ENCODE results near the gene DNAH9.
"Not testable (repeated sequence)": the region's sequence is repeated elsewhere in the genome, so short reads cannot be mapped to it uniquely, and the experiment has no call there.

DNAH9 gene

GRCh38 chr17:11943759-11944347 lies 345.6 kb downstream of the DNAH9 start:
- H3K36me3 Mint-ChIP-seq (ENCODE audit: low read depth), result no peaks in the 10 kb centered on the region
- H3K27me3 Mint-ChIP-seq, result no peaks in the 10 kb centered on the region
- no peak overlapping the region for H3K4me3 Mint-ChIP-seq
- no peaks in the 10 kb centered on the region for H3K9me3 Mint-ChIP-seq
- no peaks in the 10 kb centered on the region for H3K4me1 Mint-ChIP-seq (ENCODE audit: low read depth)
- H3K27ac Mint-ChIP-seq, result no peak overlapping the region

DNA sequence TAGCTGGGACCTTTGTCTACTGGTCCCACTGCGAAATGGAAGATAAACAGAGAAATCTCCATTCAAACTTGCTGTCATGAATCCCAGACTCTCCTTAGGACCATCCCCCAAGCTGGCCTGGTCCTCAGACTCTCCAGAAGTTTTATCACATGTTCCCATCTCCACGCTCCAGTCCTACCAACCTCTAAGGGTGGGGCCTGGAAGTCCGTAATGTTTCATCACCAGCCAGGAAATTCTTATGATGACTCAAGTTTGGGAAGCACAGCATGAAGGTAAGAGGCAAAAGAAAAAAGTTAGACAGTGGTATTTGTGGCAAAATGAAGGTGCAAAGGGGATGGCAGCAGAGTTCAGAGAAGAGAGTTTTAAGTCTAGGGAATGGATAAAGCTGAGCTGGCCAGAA lies 346.3 kb downstream of the DNAH9 start:
- no peaks in the 10 kb centered on the region for H3K4me1 Mint-ChIP-seq (ENCODE audit: low read depth)
- no peak overlapping the region for H3K4me3 Mint-ChIP-seq
- H3K9me3 Mint-ChIP-seq, result no peaks in the 10 kb centered on the region
- H3K27me3 Mint-ChIP-seq, result no peaks in the 10 kb centered on the region
- H3K27ac Mint-ChIP-seq, result no peak overlapping the region
- H3K36me3 Mint-ChIP-seq (ENCODE audit: low read depth), result no peaks in the 10 kb centered on the region

DNA sequence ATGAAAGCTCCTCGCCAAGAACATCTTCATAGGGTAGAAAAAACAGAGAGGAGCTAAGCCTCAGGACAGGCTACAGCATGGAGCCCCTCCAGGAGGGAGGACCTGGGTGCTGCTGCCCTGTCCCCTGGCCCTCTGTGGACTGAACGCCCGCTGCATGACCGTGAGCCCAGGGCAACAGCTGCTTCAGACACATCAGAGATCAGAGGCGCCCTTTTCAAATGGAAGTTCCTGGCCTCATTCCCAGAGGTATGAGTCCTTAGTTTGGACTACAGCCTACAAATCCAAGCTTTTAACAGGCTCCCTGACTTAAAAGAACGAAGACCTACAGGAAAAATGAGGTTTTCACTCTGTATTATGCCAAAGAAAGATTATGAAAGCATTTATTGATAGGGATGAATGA lies 350.5 kb downstream of the DNAH9 start:
- Mint-ChIP-seq H3K4me3 (no peak overlapping the region), H3K9me3 (peaks cover 2% of the 10 kb centered on the region), H3K27ac (no peak overlapping the region), H3K27me3 (no peaks in the 10 kb centered on the region), H3K36me3 (ENCODE audit: low read depth) (peaks cover 4% of the 10 kb centered on the region), H3K4me1 (ENCODE audit: low read depth) (no peaks in the 10 kb centered on the region)

GRCh38 chr17:11949571-11949970 lies 351.3 kb downstream of the DNAH9 start:
- not testable (repeated sequence) for H3K27ac Mint-ChIP-seq; H3K9me3 Mint-ChIP-seq; H3K36me3 Mint-ChIP-seq (ENCODE audit: low read depth); H3K4me1 Mint-ChIP-seq (ENCODE audit: low read depth); H3K27me3 Mint-ChIP-seq; H3K4me3 Mint-ChIP-seq

- H3K27ac Mint-ChIP-seq, result no peak overlapping the region
- peaks cover 8% of the 10 kb centered on the region for H3K36me3 Mint-ChIP-seq (ENCODE audit: low read depth)
- H3K4me1 Mint-ChIP-seq (ENCODE audit: low read depth), result no peaks in the 10 kb centered on the region
- H3K27me3 Mint-ChIP-seq, result no peaks in the 10 kb centered on the region
- peaks cover 9% of the 10 kb centered on the region for H3K9me3 Mint-ChIP-seq
- no peak overlapping the region for H3K4me3 Mint-ChIP-seq
These were observed 352.7 kb downstream of the DNAH9 start for GRCh38 chr17:11950771-11951519.

GRCh38 chr17:11952610-11953009 lies 354.3 kb downstream of the DNAH9 start:
- peaks cover 13% of the 10 kb centered on the region for H3K9me3 Mint-ChIP-seq
- no peak overlapping the region for H3K27ac Mint-ChIP-seq
- peaks cover 14% of the 10 kb centered on the region for H3K36me3 Mint-ChIP-seq (ENCODE audit: low read depth)

DNA sequence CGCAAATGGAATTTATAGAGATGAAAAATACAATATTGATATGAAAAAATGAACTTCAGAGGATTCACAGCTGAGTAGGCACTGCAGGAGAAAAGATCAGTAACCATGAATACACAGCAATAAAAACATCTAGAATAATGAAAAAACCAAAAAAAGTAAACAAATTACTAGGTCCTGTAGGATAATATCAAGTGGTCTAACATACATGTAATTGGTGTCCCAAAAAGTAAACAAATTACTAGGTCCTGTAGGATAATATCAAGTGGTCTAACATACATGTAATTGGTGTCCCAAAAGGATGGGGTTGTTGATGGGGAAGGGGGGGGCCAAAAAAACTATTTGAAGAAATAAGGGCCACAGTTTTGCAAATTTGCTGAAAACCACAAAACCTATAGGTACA lies 355.7 kb downstream of the DNAH9 start:
- peaks cover 26% of the 10 kb centered on the region for H3K36me3 Mint-ChIP-seq (ENCODE audit: low read depth)
- no peaks in the 10 kb centered on the region for H3K4me1 Mint-ChIP-seq (ENCODE audit: low read depth)
- H3K27me3 Mint-ChIP-seq, result no peaks in the 10 kb centered on the region
- no peak overlapping the region for H3K27ac Mint-ChIP-seq
- no peak overlapping the region for H3K4me3 Mint-ChIP-seq
- peaks cover 13% of the 10 kb centered on the region for H3K9me3 Mint-ChIP-seq

More at GRCh38 chr17:11952610-11953009, 354.3 kb downstream of the DNAH9 start:
- Mint-ChIP-seq H3K4me3 (no peak overlapping the region), H3K27me3 (no peaks in the 10 kb centered on the region), H3K4me1 (ENCODE audit: low read depth) (no peaks in the 10 kb centered on the region)

- Mint-ChIP-seq H3K27me3 (no peaks in the 10 kb centered on the region), H3K9me3 (peaks cover 13% of the 10 kb centered on the region), H3K36me3 (ENCODE audit: low read depth) (peaks cover 30% of the 10 kb centered on the region), H3K4me1 (ENCODE audit: low read depth) (no peaks in the 10 kb centered on the region), H3K4me3 (no peak overlapping the region), H3K27ac (no peak overlapping the region)
These were observed 356.7 kb downstream of the DNAH9 start for GRCh38 chr17:11954936-11955335.

- H3K27ac Mint-ChIP-seq, result no peak overlapping the region
- H3K9me3 Mint-ChIP-seq, result peaks cover 43% of the 10 kb centered on the region
- H3K27me3 Mint-ChIP-seq, result no peaks in the 10 kb centered on the region
- H3K36me3 Mint-ChIP-seq (ENCODE audit: low read depth), result peaks cover 54% of the 10 kb centered on the region
- no peaks in the 10 kb centered on the region for H3K4me1 Mint-ChIP-seq (ENCODE audit: low read depth)
- H3K4me3 Mint-ChIP-seq, result no peak overlapping the region
These were observed 371.3 kb downstream of the DNAH9 start for GRCh38 chr17:11969565-11969964.

GRCh38 chr17:11972741-11973140 lies 374.5 kb downstream of the DNAH9 start:
- not testable (repeated sequence) for H3K27ac Mint-ChIP-seq; H3K4me3 Mint-ChIP-seq; H3K4me1 Mint-ChIP-seq (ENCODE audit: low read depth); H3K27me3 Mint-ChIP-seq
- H3K36me3 Mint-ChIP-seq (ENCODE audit: low read depth), result peaks cover 62% of the 10 kb centered on the region
- peaks cover 25% of the 10 kb centered on the region for H3K9me3 Mint-ChIP-seq

DNA sequence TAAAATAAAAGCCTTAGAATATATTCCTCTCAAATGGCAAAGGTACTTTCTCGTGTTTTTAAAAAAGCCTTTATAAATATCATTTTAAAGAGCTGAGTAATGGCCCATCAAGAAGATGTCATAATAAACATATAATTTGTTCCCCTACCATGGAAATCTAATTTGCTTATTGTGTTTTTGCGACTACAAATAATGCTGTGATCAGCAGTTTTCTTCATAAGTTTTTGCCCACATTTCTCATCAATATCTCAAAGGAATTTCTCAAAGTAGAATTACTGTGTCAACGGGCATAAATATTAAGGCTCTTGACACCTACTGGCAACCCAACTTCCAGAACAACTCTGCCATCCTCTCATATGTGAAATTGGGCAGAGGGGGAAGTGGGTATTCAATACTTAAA lies 381.5 kb downstream of the DNAH9 start:
- Mint-ChIP-seq H3K4me3 (no peak overlapping the region), H3K9me3 (peaks cover 8% of the 10 kb centered on the region), H3K27me3 (no peaks in the 10 kb centered on the region), H3K36me3 (ENCODE audit: low read depth) (peaks cover 81% of the 10 kb centered on the region), H3K4me1 (ENCODE audit: low read depth) (no peaks in the 10 kb centered on the region), H3K27ac (no peak overlapping the region)

- no peaks in the 10 kb centered on the region for H3K4me1 Mint-ChIP-seq (ENCODE audit: low read depth)
- H3K9me3 Mint-ChIP-seq, result peaks cover 3% of the 10 kb centered on the region
- peaks cover 78% of the 10 kb centered on the region for H3K36me3 Mint-ChIP-seq (ENCODE audit: low read depth)
- H3K4me3 Mint-ChIP-seq, result no peak overlapping the region
- H3K27me3 Mint-ChIP-seq, result no peaks in the 10 kb centered on the region
- no peak overlapping the region for H3K27ac Mint-ChIP-seq
These were observed 382.5 kb downstream of the DNAH9 start for GRCh38 chr17:11980813-11981212.

DNA sequence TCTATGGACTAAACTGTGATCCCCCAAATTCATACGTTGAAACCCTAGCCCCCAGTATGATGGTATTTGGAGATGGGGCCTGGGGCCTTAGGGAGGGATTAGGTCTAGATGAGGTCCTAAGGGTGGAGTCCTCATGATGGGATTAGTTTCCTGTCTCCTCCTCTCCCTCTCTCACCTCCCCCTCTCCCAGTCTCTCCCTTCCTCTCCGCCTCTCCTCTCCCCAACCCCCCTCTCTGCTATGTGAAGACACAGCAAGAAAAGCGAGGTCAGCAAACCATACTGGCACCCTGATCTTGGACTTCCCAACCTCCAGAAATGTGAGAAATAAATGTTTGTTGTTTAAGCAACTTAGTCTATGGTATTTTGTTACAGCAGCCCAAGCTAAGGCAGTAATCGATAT lies 383.6 kb downstream of the DNAH9 start:
- Mint-ChIP-seq H3K27me3 (no peaks in the 10 kb centered on the region), H3K9me3 (no peaks in the 10 kb centered on the region), H3K36me3 (ENCODE audit: low read depth) (peaks cover 72% of the 10 kb centered on the region), H3K4me1 (ENCODE audit: low read depth) (no peaks in the 10 kb centered on the region), H3K27ac (no peak overlapping the region), H3K4me3 (no peak overlapping the region)

- Mint-ChIP-seq H3K27ac (no peak overlapping the region), H3K27me3 (no peaks in the 10 kb centered on the region), H3K4me1 (ENCODE audit: low read depth) (no peaks in the 10 kb centered on the region), H3K9me3 (no peaks in the 10 kb centered on the region), H3K36me3 (ENCODE audit: low read depth) (peaks cover 66% of the 10 kb centered on the region), H3K4me3 (no peak overlapping the region)
These were observed 388.1 kb downstream of the DNAH9 start for GRCh38 chr17:11986179-11986941.

DNA sequence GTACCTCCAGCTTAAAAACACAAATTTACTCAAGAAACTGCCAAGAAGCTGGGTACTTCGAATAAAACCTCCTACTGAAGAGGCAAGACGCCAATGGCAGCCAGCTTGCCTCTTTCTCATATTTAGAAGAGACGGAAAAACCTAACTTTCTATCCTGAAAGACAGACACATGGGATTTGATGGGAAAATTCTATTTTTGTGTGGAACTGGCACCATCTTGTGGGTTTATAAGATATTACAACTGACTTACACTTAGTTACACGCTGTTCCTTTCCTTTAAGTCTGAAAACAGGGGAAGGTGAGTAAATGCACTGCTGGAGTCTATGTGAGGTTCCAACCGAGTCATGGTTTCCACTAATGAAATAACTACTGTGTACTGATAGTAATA lies 388.7 kb downstream of the DNAH9 start:
- Mint-ChIP-seq H3K27ac (no peak overlapping the region), H3K36me3 (ENCODE audit: low read depth) (peaks cover 62% of the 10 kb centered on the region), H3K9me3 (no peaks in the 10 kb centered on the region), H3K4me3 (no peak overlapping the region), H3K4me1 (ENCODE audit: low read depth) (no peaks in the 10 kb centered on the region), H3K27me3 (no peaks in the 10 kb centered on the region)

All from stimulated activated naive CD8-positive, alpha-beta T cell treated with anti-CD3 and anti-CD28 coated beads, Interleukin-15, Interleukin-2, amounts not matched to agents 100 ng/mL and 50 ng/mL, for 24 hours (primary cell).